Mucosa of descending colon (tissue), 3 donors: ENCODE measurements around the gene LZTS2. TPM values are rescaled to one million over a fixed set of nuclear protein-coding genes. Genes with fewer than 3 reads are reported as not detected.

Experiments used
- ATAC-seq: fragments of 200-7000 bp; cut with Tn5 transposase; one replicate; pipeline ENCODE4 v1.9.1; 2020; ENCODE audit warnings: mild to moderate bottlenecking, moderate library complexity
- DNase-seq, 3 donors: peaks; one replicate each; pipeline ENCODE4 v3.0.0-alpha.2; 2020
- H3K36me3 ChIP-seq: fragments of 200-600 bp; one replicate; pipeline ENCODE4 v1.8.0; 2021; ENCODE audit warnings: low read depth, mild to moderate bottlenecking
- H3K4me1 ChIP-seq: fragments of 200-600 bp; one replicate; pipeline ENCODE4 v1.8.0; 2021; ENCODE audit warnings: low read depth, mild to moderate bottlenecking
- H3K4me3 ChIP-seq: fragments of 200-600 bp; one replicate; pipeline ENCODE4 v1.8.0; 2021; ENCODE audit warnings: mild to moderate bottlenecking
- H3K9me3 ChIP-seq: fragments of 200-600 bp; one replicate; pipeline ENCODE4 v1.8.0; 2021; ENCODE audit warnings: mild to moderate bottlenecking
- intact Hi-C, 2 donors: fragments of 100-400 bp; cut with DNase I in 1 of 2; cut with micrococcal nuclease in 1 of 2; formaldehyde crosslinking; loops; one replicate each; pipeline versions ENCODE4 v1.11.0 to v1.11.1; 2022; cut with DNase I, micrococcal nuclease
- total RNA-seq, 3 donors: library from RNA; stranded (reverse); fragmentation: NEBNext Ultra II Directional in 2 of 3; extraction: Animal tissue kit (Norgen Biotek cat#: 25700) in 2 of 3; gene quantifications; one replicate each; pipeline versions ENCODE4 v1.2.1 to v1.2.4, GENCODE V29; 2021 to 2023
- TF ChIP-seq, protein P1 (sequence below): fragments of 200-600 bp; IDR thresholded peaks from one replicate; pipeline ENCODE4 v1.8.0; 2022; ENCODE audit warnings: antibody characterized with exemption, mild to moderate bottlenecking
- donor health status: DM: no; HTN: no; CAD: no; lungs with moderate emphysema.
- donor health status: DM: no; HTN: no; CAD: no.
- donor health status: DM: no; HTN: yes; CAD: no.

Gene LZTS2
- total RNA-seq, 3 donors from 2014 or later = 26.0 to 82.1 (median 31.5) TPM

DNA sequence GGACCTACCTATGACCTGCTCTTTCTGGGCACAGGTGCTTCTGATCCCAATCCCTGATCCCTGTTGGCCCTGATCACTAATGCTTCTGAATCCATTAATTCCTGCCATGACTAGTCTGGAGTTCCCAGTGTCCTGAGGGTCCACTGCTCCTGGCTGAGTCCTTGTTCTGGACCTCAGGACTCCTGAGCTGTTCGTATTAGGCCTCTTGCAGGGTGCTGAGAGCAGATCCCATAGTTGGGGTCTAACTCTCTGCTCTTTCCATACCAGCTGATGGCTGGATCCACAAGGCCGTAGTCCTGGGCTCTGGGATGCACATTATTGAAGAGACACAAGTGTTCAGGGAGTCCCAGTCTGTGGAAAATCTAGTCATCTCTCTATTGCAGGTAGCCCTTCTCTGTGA lies 19.3 kb upstream of the LZTS2 start:
- no peak for DNase-seq
- no peak for ATAC-seq
- TF ChIP-seq, protein P1, sequence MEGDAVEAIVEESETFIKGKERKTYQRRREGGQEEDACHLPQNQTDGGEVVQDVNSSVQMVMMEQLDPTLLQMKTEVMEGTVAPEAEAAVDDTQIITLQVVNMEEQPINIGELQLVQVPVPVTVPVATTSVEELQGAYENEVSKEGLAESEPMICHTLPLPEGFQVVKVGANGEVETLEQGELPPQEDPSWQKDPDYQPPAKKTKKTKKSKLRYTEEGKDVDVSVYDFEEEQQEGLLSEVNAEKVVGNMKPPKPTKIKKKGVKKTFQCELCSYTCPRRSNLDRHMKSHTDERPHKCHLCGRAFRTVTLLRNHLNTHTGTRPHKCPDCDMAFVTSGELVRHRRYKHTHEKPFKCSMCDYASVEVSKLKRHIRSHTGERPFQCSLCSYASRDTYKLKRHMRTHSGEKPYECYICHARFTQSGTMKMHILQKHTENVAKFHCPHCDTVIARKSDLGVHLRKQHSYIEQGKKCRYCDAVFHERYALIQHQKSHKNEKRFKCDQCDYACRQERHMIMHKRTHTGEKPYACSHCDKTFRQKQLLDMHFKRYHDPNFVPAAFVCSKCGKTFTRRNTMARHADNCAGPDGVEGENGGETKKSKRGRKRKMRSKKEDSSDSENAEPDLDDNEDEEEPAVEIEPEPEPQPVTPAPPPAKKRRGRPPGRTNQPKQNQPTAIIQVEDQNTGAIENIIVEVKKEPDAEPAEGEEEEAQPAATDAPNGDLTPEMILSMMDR = no peak
- H3K4me3 ChIP-seq = no peak overlapping the region
- intact Hi-C loops = no loop called here
- peaks cover 7% of the 10 kb centered on the region for H3K36me3 ChIP-seq
- no peaks in the 10 kb centered on the region for H3K4me1 ChIP-seq
- no peaks in the 10 kb centered on the region for H3K9me3 ChIP-seq

DNA sequence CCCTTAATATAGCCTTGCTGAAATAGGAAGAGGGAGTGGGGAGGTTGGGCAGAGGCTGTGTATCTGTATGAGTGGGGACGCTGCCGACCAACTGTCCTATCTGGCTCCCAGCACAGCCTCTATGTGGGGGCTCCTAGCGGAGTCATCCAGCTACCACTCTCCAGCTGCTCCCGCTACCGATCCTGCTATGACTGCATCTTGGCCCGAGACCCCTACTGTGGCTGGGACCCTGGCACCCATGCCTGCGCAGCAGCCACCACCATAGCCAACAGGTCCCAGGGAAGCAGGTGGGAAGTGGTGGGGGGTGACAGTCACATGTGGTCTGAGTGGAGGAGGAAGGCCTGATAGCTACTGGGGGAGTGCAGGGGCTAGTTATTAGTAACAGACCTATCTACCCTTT lies 18.9 kb upstream of the LZTS2 start:
- Histone ChIP-seq H3K4me3 (no peak overlapping the region), H3K9me3 (no peaks in the 10 kb centered on the region), H3K4me1 (no peaks in the 10 kb centered on the region), H3K36me3 (peaks cover 7% of the 10 kb centered on the region)
- no peak for DNase-seq
- ATAC-seq = no peak
- intact Hi-C loops = no loop called here
- TF ChIP-seq, protein P1 = no peak

DNA sequence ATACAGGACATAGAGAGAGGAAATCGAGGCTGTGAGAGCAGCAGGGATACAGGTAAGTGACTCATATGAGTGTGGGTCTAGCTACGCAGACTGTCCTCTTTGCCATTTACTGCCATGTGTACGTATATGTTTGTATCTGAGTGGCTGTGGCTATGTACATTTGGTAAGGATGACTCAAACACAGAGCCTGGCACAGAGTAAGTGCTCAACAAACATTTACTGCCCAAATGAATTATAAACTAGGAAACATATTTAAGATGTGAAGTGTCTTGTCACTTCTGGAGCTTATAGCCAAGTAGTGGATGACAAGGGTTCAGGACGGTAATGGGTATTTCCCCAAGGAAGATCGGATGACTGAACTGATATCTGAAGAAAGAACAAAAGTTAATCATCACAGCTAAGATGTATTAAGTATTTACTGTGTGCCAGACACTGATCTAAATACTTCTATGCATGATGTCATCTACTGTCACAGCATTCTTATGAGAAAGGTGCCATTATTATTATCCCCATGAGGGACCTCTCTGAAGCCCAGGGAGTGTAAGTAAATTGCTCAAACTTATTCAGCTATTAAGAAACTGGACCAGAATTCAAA lies 18.3 kb upstream of the LZTS2 start:
- TF ChIP-seq, protein P1 = no peak
- ATAC-seq (no peak), DNase-seq (no peak)
- Histone ChIP-seq H3K4me3 (no peak overlapping the region), H3K36me3 (peaks cover 7% of the 10 kb centered on the region), H3K9me3 (no peaks in the 10 kb centered on the region), H3K4me1 (peaks cover 5% of the 10 kb centered on the region)
- intact Hi-C loops = no loop called here

DNA sequence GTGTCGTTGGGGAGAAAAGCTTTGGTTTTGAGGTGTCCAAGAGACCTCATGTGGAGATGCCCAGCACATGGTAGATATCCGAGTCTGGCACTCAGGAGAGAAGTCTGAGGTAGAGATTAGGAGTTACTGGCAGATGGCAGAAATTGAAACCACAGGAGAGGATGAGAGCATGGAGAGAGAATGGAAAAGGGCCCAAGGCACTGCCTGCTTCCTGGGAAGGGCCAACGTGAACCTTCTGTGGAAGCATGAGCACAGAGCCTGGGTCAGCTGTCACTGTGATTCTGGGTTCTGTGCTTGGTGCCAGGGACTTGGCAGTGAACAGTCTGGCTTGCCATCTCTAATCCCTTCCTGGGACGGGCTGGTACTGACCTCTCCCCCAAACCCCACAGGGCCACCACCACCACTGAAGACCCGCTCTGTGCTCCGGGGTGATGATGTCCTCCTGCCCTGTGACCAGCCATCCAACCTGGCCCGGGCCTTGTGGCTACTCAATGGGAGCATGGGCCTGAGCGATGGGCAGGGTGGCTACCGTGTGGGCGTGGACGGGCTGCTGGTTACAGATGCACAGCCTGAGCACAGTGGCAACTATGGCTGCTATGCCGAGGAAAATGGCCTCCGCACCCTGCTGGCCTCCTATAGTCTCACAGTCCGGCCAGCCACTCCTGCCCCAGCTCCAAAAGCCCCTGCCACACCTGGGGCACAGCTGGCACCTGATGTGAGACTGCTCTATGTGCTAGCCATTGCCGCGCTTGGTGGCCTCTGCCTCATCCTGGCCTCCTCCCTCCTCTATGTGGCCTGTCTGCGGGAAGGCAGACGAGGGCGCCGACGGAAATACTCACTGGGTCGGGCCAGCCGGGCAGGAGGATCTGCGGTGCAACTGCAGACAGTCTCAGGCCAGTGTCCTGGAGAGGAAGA lies 16.4 kb upstream of the LZTS2 start:
- ATAC-seq (no peak), DNase-seq (no peak)
- Histone ChIP-seq H3K4me3 (no peak overlapping the region), H3K4me1 (peaks cover 15% of the 10 kb centered on the region), H3K9me3 (no peaks in the 10 kb centered on the region), H3K36me3 (peaks cover 7% of the 10 kb centered on the region)
- TF ChIP-seq, protein P1 = no peak
- intact Hi-C loops = no loop called here

DNA sequence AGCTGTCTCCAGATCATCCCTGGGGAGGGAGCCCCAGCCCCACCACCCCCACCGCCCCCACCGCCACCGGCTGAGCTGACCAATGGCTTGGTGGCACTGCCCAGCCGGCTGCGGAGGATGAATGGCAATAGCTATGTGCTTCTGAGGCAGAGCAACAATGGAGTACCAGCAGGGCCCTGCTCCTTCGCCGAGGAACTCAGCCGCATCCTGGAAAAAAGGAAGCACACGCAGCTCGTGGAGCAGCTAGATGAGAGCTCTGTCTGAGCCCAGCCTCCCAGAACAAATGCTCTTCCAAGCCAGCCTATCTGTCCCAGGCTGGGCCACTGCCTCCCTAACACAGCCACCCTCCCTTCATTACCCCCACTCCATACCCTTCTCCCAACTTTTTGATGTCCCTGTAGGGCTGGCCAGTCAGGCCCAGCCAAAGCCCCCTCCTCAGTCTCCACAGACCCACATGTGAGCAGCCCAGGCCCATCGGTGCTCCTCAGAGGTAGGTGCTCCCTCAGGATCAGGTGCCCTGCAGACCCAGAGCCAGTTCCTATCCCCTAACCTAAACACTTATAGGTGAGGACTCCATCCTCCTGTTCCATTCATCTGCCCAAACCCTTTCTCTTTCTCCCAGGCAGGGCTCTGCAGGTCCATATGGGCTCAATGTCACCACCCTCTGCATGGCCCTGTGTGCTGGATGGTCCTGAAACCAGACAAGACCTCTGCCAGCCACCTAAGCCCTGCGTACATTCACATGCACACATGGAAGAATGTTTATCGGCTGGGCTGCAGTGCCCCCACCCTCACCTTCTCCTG lies 15.5 kb upstream of the LZTS2 start:
- Histone ChIP-seq H3K4me3 (no peak overlapping the region), H3K9me3 (no peaks in the 10 kb centered on the region), H3K4me1 (peaks cover 23% of the 10 kb centered on the region), H3K36me3 (peaks cover 7% of the 10 kb centered on the region)
- intact Hi-C loops = no loop called here
- DNase-seq (no peak), ATAC-seq (no peak)
- TF ChIP-seq, protein P1 = no peak
